ENCODE measurements around the gene HOXB5.

- TF ChIP-seq, protein P1, sequence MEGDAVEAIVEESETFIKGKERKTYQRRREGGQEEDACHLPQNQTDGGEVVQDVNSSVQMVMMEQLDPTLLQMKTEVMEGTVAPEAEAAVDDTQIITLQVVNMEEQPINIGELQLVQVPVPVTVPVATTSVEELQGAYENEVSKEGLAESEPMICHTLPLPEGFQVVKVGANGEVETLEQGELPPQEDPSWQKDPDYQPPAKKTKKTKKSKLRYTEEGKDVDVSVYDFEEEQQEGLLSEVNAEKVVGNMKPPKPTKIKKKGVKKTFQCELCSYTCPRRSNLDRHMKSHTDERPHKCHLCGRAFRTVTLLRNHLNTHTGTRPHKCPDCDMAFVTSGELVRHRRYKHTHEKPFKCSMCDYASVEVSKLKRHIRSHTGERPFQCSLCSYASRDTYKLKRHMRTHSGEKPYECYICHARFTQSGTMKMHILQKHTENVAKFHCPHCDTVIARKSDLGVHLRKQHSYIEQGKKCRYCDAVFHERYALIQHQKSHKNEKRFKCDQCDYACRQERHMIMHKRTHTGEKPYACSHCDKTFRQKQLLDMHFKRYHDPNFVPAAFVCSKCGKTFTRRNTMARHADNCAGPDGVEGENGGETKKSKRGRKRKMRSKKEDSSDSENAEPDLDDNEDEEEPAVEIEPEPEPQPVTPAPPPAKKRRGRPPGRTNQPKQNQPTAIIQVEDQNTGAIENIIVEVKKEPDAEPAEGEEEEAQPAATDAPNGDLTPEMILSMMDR (IDR thresholded peaks at IDR 0.05; ENCODE audit: low read depth, low read length, poor library complexity, severe bottlenecking): no peak
- no peak for TF ChIP-seq EZH2phosphoT487 (IDR thresholded peaks at IDR 0.05; ENCODE audit: borderline replicate concordance, low read length)
Observed at GRCh38 chr17:48545539-48545938, 48.0 kb downstream of the HOXB5 start.
